ENCODE results near the gene SYNE2.
"Not testable (repeated sequence)": the region's sequence is repeated elsewhere in the genome, so short reads cannot be mapped to it uniquely, and the experiment has no call there.

The SYNE2 gene

GRCh38 chr14:64125270-64125669 lies 272.5 kb downstream of the SYNE2 start:
- no peak for DNase-seq (ENCODE audit: low read depth)

- no peak for DNase-seq (ENCODE audit: low read depth)
These were observed 273.7 kb downstream of the SYNE2 start for GRCh38 chr14:64126548-64126947.

DNA sequence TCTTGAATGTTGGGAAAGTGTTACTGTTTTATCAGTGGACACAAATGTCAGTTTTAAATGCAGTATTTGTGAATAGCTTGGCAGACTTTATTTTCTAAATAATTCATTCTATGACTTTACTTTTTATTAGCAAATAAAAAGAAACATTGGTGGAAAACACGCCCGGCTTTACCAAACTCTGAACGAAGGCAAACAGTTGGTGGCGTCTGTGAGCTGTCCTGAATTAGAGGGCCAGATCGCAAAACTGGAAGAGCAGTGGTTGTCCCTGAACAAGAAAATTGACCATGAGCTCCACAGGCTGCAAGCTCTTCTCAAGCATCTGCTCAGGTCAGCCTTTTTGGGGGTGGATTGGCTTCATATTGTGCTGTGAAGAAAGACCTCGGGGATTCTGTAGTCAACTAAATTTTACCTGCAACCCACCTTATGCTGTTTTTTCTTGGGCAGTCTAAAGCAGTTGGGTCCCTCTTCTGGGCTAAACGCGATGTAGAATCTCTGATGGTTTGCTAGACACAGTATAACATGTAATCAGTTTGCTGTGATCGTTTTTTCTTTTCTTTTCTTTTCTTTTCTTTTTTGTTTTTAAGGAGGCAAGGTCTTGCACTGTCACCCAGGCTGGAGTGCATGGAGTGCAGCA lies 285.0 kb downstream of the SYNE2 start:
- no peak for DNase-seq (ENCODE audit: low read depth)

DNA sequence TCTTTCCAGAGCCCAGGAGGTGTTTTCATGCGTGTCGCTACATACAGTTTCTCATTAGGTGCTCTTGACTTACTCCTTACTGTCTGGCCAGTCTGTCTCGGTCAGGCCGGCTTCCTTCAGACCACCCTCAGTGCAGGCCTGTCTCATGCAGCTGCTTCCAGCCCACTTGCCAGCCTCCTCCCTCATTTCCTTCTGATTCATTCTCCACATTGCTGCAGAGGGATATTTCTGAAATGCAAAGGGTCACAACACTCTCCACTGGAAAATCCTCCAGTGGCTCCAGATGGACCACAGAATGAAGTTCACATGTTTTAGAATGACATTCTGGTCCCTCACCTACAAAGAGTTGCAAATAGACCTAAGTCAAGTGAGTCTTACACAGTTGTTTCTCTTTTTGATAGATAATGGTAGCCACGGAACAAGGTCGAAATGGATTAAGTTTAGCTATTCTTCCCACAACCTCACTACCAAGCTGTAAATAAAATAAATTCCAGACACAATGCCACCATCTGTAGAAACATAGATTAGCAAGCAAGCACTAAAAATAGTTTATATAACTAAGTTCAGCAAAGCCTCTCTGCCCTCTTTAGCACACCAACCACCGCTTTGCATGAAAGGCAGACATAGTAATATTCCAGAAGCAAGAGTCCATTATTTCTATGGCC lies 294.5 kb downstream of the SYNE2 start:
- no peak for DNase-seq (ENCODE audit: low read depth)

GRCh38 chr14:64149921-64150320 lies 297.1 kb downstream of the SYNE2 start:
- no peak for DNase-seq (ENCODE audit: low read depth)

DNA sequence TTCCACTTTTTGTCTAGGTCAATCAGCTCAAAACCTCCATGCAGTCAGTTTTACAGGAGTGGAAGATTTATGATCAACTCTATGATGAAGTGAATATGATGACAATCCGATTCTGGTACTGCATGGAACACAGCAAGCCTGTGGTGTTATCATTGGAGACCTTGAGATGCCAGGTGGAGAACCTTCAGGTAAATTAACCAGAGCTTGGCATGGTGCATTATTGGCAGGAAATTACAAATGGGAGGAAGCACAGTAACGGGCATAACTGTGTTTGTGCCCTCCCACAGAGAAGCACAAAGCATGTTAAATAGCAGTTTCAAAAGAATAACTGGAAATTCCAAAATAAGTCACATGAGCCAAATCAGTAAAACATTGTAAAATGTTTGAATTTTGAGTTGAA lies 305.8 kb downstream of the SYNE2 start:
- no peak for DNase-seq (ENCODE audit: low read depth)

- DNase-seq (ENCODE audit: low read depth): no peak
These were observed 306.8 kb downstream of the SYNE2 start for GRCh38 chr14:64159588-64159987.

DNA sequence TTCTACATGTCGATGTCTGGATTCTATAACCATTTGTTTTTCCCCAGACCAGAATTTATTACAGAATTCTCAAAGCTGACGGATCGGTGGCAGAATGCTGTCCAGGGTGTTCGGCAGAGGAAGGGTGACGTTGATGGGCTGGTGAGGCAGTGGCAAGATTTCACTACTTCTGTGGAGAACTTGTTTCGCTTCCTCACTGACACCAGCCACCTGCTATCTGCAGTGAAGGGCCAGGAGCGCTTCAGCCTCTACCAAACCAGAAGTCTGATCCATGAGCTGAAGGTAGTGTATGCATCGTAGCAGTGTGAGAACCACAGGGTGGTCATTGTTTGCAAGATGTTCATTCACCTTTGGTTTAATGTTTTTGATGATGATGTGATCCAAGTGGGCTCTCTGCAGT lies 317.4 kb downstream of the SYNE2 start:
- no peak for DNase-seq (ENCODE audit: low read depth)

DNA sequence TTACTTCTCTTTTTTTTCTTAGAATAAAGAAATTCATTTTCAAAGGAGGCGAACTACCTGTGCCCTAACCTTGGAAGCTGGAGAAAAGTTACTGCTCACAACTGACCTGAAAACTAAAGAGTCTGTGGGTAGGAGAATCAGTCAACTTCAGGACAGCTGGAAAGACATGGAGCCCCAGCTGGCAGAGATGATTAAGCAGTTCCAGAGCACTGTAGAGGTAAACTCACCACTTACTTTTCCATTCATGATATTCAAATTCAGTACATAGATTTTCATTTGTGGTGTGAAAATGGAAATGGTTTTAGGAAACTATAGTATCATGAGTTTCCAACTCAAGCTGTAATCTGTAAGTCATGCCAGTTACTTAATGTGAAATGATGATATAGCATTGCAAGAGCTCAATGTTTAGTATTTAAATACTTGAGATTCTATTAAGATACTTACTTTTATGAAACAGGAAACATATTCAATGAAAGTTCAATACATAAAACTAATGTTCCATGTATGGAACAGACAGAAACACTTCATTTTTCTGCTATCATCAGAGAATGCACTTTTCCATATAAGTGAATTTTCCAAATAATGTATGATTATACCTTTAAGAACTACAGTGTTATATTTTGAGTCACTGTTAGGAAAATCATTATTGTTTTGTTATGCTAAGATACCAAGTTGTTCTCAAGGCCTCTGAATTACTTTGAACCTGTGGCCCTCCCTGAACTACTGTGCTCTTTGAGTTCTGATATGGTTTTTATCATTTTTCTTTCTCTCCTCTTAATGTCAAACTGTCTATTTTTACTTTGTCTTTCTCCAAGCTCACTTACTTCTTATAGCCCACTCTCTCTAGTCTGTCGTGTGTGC lies 322.3 kb downstream of the SYNE2 start:
- DNase-seq (ENCODE audit: low read depth): no peak

- no peak for DNase-seq (ENCODE audit: low read depth)
These were observed 323.5 kb downstream of the SYNE2 start for GRCh38 chr14:64176330-64176729.

DNA sequence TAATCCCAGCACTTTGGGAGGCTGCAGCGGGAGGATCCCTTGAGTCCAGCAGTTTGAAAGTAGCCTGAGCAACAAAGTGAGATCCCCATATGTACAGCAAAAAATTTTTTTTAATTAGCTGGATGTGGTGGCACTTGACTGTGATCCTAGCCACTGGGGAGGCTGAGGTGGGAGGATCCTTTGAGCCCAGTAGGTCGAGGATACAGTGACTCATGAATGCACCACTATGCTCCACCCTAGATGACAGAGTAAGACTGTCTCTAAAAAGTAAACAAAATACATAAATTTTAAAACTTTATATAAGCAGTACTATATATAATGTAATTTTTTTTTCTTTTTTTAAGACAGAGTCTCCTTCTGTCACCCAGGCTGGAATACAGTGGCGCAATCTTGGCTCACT lies 326.0 kb downstream of the SYNE2 start:
- DNase-seq (ENCODE audit: low read depth): no peak

- not testable (repeated sequence) for DNase-seq (ENCODE audit: low read depth)
These were observed 330.1 kb downstream of the SYNE2 start for GRCh38 chr14:64182908-64183307.

DNA sequence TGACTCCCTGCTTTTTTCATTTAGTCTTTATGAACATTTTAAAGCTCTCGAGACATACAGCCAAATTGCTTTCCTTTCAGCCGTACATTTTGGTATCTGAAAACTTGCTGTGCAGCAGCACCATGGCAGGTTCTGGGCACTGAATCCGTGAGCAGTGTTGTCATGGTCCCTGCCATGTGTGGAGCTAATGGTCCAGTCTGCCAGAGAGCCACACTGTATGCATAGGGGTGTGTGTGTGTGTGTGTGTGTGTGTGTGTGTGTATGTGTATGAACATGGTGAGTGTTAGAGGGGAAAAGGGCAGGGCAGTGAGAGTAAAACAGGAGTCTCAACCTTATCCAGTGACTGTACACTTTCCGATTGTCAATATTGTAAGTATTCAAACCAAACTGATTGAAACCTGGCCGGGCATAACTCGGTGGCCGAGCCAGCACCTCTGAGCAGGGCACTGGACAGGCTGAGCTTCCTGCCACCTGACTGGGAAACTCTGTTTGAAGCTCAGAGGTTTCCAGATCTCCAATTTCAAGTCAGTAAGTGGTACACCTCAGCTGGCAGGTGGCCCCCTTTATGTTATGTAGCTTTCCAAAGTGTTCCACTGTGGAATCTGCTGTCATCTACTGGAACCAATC lies 331.4 kb downstream of the SYNE2 start:
- DNase-seq (ENCODE audit: low read depth): no peak

- no peak for DNase-seq (ENCODE audit: low read depth)
These were observed 332.4 kb downstream of the SYNE2 start for GRCh38 chr14:64185184-64185583.

DNA sequence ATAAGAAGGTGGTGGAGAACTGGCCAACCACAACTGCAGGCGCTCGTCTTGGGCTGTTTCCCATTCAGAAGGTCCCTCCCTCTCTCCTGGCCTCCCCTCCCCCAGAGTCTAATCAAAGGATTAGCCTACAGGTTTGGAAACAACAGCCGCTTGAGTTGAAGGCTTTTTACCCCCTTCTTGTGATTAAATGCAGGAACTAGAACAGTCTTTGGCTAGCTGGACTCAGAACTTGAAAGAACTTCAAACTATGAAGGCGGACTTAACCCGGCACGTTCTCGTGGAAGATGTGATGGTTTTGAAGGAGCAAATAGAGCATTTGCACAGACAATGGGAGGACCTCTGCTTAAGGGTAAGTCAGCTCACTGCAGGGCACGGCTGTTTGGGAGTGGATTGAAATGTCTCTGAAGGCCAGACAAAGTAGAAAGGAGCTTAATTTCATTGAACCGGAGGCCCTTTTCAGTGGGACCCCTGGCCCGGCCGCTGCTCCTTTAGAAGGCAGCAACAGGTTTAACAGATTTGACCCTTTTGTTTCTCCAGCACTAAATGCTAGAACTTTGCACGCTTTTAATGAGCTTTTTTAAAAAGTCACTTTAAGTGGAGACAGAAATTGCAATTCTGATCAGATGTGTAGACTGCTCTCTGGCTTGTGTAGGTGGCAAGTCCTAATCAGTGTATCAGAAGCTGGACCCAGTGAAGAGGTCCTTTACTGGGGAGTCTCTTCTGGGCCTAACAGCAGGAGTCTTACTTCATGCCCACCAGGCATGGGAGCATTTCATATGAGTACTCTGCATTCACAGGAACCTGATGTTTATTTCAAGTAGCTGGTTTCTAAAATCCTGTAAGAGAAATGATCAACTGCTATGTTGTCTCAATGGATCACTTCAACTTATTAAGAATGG lies 333.7 kb downstream of the SYNE2 start:
- no peak for DNase-seq (ENCODE audit: low read depth)

DNA sequence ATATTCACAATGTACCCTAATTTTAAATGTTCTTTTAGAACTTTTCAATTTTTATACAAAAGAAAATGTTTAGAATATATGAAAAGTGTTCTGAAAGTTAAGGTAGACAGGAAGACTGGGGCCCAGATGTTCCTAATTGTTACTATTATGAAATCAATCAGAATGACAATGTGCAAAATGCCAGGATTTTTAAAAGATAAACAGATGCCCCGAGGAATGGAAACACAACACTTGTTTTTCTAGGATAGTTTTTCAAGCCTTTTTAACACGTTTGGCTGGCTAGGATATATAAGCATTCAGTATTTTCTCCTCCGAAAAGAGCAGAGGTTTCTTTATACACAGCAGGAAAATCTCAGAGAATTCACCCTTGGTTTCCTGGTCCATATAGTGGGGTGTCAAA lies 334.5 kb downstream of the SYNE2 start:
- no peak for DNase-seq (ENCODE audit: low read depth)

DNA sequence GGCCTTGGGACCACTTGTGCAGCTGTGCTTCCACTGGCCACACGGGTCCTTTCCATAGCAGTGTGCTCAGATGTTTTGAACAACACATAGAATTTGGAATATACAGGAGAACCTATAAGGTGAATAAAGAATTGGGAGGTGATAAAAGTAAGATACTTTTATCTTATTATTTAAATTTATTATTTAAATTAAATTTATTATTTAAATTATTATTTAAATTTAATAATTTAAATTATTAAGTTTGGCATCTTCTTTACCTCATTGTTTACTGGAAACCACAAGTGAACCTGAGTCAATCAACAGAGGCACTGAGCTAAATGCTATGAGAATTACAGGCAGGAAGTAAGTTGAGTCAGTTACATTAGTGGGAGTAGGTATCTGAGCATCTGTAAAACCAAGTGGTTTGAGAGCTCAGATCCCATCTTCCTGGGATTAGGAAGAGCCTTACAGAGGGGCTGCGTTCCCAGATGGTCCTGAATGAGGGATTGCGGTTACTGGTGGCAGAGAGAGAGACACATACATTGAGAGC lies 338.2 kb downstream of the SYNE2 start:
- DNase-seq (ENCODE audit: low read depth): no peak

- DNase-seq (ENCODE audit: low read depth): no peak
These were observed 339.0 kb downstream of the SYNE2 start for GRCh38 chr14:64191756-64192155.

- DNase-seq (ENCODE audit: low read depth): no peak
These were observed 341.0 kb downstream of the SYNE2 start for GRCh38 chr14:64193821-64194220.

DNA sequence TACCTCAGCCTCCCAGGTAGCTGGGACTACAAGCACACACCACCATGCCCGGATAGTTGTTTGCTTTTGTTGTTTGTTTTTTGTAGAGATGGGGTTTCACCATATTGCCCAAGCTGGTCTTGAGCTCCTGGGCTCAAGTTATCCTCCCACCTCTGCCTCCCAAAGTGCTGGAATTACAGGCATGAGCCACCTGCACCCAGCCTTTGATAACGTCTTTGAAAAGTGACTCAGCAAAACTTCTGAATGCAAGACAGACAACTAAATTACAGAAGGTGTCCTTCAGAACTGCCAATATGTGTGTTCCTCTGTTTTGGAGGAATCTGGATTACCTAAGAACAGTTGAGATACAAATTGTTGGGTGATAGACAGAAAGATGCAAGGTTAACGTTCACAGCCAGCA lies 341.6 kb downstream of the SYNE2 start:
- DNase-seq (ENCODE audit: low read depth): no peak

DNA sequence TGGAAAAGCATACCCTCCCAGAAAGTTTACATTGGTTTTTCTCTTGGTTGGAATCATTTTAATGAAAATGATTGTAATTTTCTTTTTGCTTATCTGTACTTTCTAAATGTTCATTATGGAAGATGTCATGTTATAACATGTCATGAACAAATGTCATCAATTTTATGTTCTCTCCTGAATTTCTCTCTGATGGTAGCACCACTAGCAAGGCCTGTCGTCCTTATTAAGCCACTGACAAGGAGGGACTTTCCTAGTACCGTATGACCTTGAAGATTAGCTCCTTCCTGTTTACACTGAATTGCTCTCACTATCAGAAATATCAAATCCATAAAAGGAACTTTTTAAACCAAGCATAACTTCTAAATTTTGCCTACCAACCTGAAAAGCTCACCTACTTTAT lies 342.4 kb downstream of the SYNE2 start:
- DNase-seq (ENCODE audit: low read depth): no peak
